Measurements from ENCODE around the gene SYNPR.
"Not testable (repeated sequence)": the region's sequence is repeated elsewhere in the genome, so short reads cannot be mapped to it uniquely, and the experiment has no call there.

The SYNPR gene

DNA sequence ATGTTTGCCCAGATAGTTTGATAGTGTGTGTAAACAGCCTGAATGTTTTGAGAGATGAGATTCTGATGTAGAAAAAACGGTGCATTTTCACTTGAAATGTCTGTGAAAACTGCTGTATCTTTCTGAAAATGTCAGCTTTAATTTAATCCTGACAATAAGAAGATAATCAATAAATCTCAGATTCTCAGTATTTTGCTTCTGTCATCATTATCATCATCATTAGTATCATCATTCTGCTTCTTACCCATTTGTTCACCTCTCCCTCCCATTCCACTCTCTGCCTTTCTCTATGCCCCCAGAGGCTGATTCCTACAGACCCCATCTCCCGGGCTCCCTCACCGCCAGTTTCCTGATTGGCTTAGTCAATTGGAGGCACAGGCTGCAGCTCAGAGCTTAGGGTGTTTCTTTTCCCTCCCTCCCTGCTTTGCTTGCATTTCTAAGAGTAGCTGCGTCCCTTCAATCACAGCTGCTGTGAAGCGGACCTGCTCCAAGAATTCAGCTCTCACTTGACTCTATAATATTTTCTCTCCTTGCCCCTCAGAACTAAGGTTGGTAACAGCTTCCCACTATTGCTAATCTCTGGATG lies 366.2 kb downstream of the SYNPR start:
- no peak for DNase-seq

DNA sequence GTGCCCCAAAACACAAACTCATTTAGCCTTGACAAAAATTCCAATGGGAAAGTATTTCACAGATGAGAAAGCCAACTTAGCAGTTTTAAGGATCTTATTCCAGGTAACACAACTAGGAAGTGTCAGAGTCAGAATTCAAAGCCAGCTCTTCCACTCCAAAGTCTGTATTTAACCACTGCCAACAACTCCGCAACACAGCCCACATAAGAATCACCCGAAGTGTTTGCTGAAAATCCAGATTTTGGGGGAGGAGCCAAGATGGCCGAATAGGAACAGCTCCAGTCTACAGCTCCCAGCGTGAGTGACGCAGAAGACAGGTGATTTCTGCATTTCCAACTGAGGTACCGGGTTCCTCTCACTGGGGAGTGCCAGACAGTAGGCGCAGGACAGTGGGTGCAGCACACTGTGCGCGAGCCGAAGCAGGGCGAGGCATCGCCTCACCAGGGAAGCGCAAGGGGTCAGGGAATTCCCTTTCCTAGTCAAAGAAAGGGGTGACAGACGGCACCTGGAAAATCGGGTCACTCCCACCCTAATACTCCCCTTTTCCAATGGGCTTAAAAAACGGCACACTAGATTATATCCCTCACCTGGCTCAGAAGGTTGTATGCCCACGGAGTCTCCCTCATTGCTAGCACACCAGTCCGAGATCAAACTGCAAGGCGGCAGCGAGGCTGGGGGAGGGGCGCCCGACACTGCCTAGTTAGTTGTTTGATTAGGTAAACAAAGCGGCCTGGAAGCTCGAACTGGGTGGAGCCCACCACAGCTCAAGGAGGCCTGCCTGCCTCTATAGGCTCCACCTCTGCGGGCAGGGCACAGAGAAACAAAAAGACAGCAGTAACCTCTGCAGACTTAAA lies 367.0 kb downstream of the SYNPR start:
- not testable (repeated sequence) for DNase-seq

DNA sequence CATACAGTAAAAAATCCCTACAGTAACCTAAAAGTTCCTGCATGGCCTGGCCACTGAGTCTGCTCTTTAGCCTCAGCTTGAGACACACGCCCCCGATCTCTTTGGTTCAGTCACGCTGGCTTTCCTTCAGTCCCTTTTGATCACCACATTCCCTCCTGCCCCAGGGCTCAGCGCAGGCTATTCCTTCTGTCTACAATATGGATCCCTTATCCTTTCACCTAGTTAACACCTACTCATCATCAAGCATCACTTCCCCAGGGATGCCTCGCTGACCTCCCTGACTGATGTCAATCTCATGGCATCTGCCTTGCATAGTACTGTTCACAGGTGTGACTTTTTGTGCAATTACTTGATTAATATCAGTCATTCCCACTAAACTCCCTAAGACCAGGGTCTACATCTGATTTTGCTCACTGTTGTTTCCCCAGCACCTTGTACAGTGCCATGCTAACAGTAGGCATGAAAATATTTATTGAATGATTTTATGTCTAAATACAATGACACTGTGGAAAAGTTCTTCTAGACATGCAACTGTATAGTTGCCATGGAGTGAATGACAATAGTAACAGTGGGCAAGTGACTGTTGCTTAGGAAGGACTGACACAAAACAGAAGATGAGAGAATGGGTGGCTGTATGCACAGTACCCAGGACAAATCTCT lies 374.1 kb downstream of the SYNPR start, which contains the start of gene SNTN:
SNTN (plus strand) TSS at position 610 of the 660 bp plus-strand sequence; CDS start at position 623, 13 bp downstream.
- no peak for DNase-seq

DNA sequence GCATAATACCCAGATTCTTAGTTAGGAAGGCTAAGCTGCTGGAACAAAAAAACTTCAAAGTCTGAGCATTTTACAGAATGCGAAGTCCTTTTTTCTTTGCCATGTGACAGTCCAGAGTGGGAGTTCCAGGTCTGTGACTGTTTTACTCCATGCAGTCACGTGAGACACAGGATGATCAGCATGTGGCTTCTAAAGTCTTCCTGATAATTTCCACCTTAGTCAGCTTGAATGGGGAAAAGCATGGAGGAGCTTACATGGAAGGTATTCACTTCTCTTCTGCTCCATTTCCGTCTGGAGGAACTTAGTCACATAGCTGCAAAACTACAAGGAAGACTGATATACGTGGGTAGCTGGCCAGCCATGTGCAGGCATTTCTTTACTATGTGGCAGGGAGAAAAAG lies 376.1 kb downstream of the SYNPR start:
- DNase-seq = no peak

DNA sequence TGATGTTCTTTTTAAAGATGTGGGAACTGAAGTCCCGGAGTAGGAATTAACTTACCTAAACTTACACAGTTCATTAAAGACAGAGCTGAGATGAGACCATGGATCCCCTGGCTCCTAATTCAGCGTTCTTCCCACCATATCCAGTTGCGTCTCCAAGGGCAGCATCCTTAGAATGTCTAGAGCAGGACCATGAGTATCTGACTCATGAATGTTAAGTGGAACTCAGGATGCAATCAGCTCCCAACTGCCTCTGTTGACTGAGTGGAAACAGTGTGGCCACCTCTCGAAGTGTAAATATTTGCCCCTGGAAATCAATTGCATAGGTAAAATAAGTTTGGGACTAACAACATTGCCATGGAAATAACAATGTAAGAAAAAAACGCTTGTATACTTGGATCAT lies 376.8 kb downstream of the SYNPR start:
- no peak for DNase-seq

DNA sequence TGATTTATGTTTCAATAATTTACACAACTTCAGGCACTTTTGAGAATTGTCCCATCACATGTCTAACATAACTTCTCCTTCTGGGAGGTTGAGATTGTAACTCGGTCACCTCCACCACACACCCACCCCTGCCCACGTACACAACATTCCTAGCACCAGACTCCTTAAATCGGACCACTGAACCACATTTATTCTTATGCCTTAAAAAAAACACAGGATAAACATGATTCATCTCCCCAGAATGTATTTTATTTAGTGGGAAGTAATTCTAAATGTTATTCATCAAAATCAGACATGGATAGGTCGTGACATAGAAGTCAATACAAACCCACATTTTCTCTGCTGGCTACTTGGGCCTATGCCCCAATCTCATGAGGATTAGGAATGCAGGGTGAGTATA lies 377.4 kb downstream of the SYNPR start:
- DNase-seq = no peak

DNA sequence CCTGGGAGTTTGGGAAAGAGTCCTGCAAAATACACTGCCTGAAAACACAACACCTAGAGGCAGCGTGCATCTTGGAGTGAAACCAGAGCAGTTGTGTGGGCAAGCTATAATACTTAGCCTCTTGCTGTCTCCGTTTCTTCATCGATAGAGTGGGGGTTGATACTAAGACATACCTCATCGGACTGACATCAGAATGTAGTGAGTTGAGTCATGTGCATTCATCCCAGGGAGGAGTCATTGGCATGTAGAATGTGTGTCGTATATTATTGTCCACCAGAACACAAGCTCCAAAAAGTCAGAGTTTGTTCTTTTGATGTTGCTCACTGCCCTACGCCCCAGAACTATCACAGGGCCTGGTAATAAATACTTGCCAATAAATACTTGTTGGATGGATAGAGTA lies 378.7 kb downstream of the SYNPR start:
- no peak for DNase-seq

DNA sequence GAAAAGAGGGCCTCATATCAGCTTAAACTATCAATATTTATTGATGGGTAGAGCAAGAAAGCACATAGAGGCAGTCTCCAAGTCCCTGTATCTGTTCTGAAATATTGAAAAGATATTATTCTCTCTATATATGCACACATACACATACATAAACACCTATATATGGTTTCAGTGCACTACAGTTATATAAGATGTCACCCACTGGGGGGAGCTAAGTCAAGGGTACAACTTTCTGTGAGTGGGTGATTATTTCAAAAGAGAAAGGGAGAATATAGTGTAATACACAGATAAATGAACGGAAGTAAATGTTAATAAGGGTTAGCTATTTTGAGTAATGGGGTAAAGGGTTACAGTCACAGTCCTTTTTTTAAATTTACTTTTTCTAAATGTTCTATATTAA lies 383.1 kb downstream of the SYNPR start:
- no peak for DNase-seq

DNA sequence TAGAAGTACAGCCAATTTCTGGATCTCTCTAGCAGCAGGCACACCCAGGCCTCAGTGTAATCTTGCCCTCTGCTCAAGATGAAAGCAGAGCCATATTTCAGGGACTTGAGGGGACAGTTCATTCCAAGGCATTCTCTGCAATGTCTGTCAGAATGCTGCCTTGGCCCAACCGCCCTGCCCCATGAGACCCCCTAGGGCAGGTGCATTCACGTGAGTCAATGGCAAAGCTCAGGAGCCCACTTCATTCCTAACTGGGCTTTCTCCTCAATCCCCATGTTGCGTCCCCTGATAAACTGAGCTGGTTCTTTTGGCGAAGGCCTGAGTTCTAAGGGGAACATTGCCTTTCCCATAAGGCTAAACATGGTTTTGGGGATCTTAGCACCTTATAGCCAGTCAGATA lies 383.9 kb downstream of the SYNPR start:
- DNase-seq = no peak

DNA sequence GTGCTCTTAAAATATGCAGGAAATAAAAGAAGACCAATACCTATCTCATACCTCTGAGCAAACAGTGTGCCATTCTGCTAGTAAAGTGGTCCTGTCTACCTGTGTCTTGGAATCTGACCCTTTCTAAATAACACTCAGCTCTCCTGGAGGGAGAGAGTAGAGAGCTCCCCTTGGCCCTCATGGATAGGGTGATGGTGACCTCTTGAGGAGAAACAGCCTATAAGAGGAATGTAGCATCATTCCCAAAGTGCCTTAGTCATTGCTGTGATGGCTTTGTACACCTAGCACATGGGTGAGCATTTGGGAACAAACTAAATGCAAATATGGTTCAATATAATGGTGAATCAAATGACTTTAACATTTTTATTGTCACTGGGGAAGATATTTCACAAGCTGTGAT lies 384.4 kb downstream of the SYNPR start:
- no peak for DNase-seq
